Colonic mucosa (tissue), 4 donors: ENCODE results near the gene CNIH3. TPM values are rescaled to one million over a fixed set of nuclear protein-coding genes. Genes with fewer than 3 reads are reported as not detected.

Experiments used
- DNase-seq: peaks from one replicate; pipeline ENCODE4 v3.0.0-alpha.2; 2020
- H3K27ac ChIP-seq: fragments of 200-600 bp; one replicate; pipeline ENCODE4 v1.8.0; 2021
- H3K27me3 ChIP-seq: fragments of 200-600 bp; one replicate; pipeline ENCODE4 v1.8.0; 2021
- H3K36me3 ChIP-seq: fragments of 200-600 bp; one replicate; pipeline ENCODE4 v1.8.0; 2021
- H3K4me1 ChIP-seq: fragments of 200-600 bp; one replicate; pipeline ENCODE4 v1.8.0; 2021; ENCODE audit warnings: mild to moderate bottlenecking
- H3K4me3 ChIP-seq: fragments of 200-600 bp; one replicate; pipeline ENCODE4 v1.8.0; 2021
- H3K9ac ChIP-seq, 2 donors: one replicate each; pipeline ENCODE4 v1.7.0; 2013; ENCODE audit warnings: control low read depth in 2 of 2, low read depth in 2 of 2, low read length in 2 of 2
- H3K9me3 ChIP-seq: fragments of 200-600 bp; one replicate; pipeline ENCODE4 v1.8.0; 2021
- intact Hi-C: fragments of 100-400 bp; cut with DNase I; formaldehyde crosslinking; loops from one replicate; pipeline ENCODE4 v1.14.1; 2022
- total RNA-seq, 2 donors: library from RNA; stranded (reverse); fragmentation: NEBNext Ultra II Directional in 1 of 2; extraction: Animal tissue kit (Norgen Biotek cat#: 25700) in 1 of 2; gene quantifications; one replicate each; pipeline ENCODE4 v1.2.1, GENCODE V29; 2021
- TF ChIP-seq, protein P1 (sequence below): fragments of 200-600 bp; IDR thresholded peaks from one replicate; pipeline ENCODE4 v1.8.0; 2022; ENCODE audit warnings: antibody characterized with exemption, mild to moderate bottlenecking
- donor health status: healthy.
- donor health status: DM: no; HTN: no; CAD: no.
- donor health status: DM: no; HTN: no; CAD: no.

Gene CNIH3
- total RNA-seq, 2 donors from 2014 or later = 0.69 to 1.4 TPM

DNA sequence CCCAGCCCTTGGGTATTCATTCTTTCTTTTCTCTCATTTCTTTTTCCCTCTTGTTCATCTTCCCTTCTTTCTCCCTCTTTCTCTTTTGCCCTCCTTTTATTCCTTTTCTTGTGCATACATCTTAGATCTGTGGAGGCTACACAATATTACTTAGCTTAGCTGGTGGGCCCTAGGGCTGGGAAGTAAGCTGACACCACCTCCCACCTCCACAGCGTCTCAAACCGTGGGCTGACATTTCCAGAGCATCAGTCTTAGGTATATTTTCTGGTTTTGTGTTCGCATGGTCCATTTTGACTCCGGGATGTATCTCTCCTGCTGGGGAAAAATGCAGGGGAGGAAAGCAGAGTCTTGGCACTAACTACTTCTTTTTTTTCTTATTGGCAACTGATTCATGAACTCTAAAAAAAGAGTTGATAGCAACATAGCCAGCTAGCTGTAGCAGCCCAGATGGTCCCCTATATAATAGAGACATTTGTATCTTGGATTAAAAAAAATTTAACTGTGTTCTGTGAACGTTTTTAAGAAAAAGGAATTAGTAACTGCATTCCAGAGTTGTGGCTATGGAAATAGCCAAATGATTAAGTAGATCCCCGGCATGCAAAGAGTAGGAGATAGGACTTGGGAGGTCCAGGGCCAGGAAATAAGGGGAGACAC lies 15.5 kb downstream of the CNIH3 start:
- no peaks in the 10 kb centered on the region for H3K4me1 ChIP-seq
- H3K9ac ChIP-seq = no peak overlapping the region
- no peak overlapping the region for H3K4me3 ChIP-seq
- TF ChIP-seq, protein P1, sequence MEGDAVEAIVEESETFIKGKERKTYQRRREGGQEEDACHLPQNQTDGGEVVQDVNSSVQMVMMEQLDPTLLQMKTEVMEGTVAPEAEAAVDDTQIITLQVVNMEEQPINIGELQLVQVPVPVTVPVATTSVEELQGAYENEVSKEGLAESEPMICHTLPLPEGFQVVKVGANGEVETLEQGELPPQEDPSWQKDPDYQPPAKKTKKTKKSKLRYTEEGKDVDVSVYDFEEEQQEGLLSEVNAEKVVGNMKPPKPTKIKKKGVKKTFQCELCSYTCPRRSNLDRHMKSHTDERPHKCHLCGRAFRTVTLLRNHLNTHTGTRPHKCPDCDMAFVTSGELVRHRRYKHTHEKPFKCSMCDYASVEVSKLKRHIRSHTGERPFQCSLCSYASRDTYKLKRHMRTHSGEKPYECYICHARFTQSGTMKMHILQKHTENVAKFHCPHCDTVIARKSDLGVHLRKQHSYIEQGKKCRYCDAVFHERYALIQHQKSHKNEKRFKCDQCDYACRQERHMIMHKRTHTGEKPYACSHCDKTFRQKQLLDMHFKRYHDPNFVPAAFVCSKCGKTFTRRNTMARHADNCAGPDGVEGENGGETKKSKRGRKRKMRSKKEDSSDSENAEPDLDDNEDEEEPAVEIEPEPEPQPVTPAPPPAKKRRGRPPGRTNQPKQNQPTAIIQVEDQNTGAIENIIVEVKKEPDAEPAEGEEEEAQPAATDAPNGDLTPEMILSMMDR = no peak
- no peaks in the 10 kb centered on the region for H3K9me3 ChIP-seq
- no peaks in the 10 kb centered on the region for H3K36me3 ChIP-seq
- H3K27ac ChIP-seq = no peak overlapping the region
- H3K27me3 ChIP-seq = no peaks in the 10 kb centered on the region
- intact Hi-C loops = no loop called here
- DNase-seq = no peak

DNA sequence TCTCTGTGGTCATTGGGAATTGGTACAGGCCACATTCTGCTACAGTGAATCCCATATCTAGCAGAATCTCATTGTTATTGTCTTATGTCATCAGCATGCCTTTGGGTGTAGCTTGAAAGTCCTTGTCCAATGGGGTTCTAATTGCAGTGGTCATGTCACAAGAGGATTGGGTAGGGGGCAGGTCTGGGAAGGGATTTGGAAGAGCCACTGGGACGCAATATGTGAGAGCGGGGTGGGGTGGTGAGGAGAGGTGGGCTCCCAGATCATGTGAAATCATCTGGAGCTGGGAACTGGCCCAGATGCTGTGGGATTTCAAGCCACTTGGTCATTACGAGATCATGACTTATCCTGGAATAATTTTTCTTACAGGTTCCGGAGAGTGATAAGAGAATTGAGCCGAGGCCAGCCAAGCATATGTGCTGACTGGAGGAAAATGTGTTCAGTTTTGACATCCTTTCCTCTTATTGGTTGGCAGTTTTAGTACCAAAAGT lies 16.3 kb downstream of the CNIH3 start:
- Histone ChIP-seq H3K9me3 (no peaks in the 10 kb centered on the region), H3K36me3 (no peaks in the 10 kb centered on the region), H3K27me3 (no peaks in the 10 kb centered on the region), H3K27ac (no peak overlapping the region), H3K4me1 (no peaks in the 10 kb centered on the region), H3K4me3 (no peak overlapping the region), H3K9ac (no peak overlapping the region)
- intact Hi-C loops = no loop called here
- TF ChIP-seq, protein P1 = no peak
- DNase-seq = no peak

GRCh38 chr1:224632921-224633321 lies 16.8 kb downstream of the CNIH3 start:
- intact Hi-C loops = no loop called here
- Histone ChIP-seq H3K27ac (no peak overlapping the region), H3K4me3 (no peak overlapping the region)

DNA sequence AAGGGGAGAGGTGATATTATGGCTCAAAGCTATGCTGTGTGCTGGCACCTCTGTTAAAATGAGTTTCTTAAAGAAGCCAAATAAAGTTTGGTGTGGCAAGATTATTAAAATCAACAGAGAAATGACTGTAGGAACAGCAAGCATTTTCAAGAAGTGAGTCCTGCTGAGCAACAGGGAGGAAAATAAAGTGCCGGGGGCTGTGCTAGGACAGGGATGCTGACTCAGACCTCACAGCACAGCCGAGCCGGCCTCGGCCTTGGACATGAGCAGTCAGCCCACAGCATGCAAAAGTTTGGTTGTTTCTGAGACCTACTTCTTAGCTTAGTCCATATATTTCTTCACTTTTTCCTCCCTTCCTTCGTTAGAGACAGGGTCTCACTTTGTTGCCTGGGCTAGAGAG lies 19.2 kb downstream of the CNIH3 start:
- H3K9ac ChIP-seq = no peak overlapping the region
- no peak overlapping the region for H3K4me3 ChIP-seq
- H3K27ac ChIP-seq = no peak overlapping the region
- no peaks in the 10 kb centered on the region for H3K36me3 ChIP-seq
- DNase-seq = no peak
- H3K9me3 ChIP-seq = no peaks in the 10 kb centered on the region
- no peaks in the 10 kb centered on the region for H3K4me1 ChIP-seq
- TF ChIP-seq, protein P1 = no peak
- intact Hi-C loops = no loop called here
- H3K27me3 ChIP-seq = no peaks in the 10 kb centered on the region

More at GRCh38 chr1:224632921-224633321, 16.8 kb downstream of the CNIH3 start:
- Histone ChIP-seq H3K36me3 (no peaks in the 10 kb centered on the region), H3K9me3 (no peaks in the 10 kb centered on the region), H3K27me3 (no peaks in the 10 kb centered on the region), H3K4me1 (no peaks in the 10 kb centered on the region), H3K9ac (no peak overlapping the region)
- DNase-seq = no peak
- TF ChIP-seq, protein P1 = no peak

- no peaks in the 10 kb centered on the region for H3K36me3 ChIP-seq
- TF ChIP-seq, protein P1 = no peak
- H3K4me3 ChIP-seq = no peak overlapping the region
- no peaks in the 10 kb centered on the region for H3K27me3 ChIP-seq
- H3K9ac ChIP-seq = no peak overlapping the region
- H3K27ac ChIP-seq = no peak overlapping the region
- DNase-seq = no peak
- H3K9me3 ChIP-seq = no peaks in the 10 kb centered on the region
- H3K4me1 ChIP-seq = no peaks in the 10 kb centered on the region
- intact Hi-C loops = no loop called here
These were observed 21.4 kb downstream of the CNIH3 start for GRCh38 chr1:224637515-224637914.
